GM21786 (cell line): ENCODE data around the gene NCOA1.

Experiments
- ATAC-seq: cut with Tn5 transposase; IDR thresholded peaks from one replicate; pipeline ENCODE4 v1.9.1; 2021; ENCODE audit not compliant: unreplicated experiment

Gene NCOA1

GRCh38 chr2:24680196-24680595 is 189.1 kb downstream of the NCOA1 start:
- ATAC-seq = no peak

DNA sequence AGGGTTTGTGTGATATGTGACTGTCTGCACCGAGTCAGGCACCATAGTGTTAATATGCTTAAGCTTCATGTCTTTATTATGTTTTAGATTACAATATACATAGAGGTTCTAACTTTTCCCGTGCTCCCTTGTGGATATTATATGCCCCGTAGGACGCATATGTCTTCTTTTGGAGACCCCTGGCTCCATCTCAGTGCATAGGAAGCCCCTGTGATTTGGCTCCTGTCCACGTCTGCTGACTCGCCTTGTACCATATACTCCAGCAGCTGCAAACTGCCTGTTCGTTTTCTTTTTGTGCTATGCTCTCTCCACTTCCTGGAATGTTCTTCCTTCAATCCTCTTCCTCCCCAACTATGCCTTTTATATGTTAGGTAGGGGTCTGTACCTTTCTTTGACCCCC is 191.2 kb downstream of the NCOA1 start:
- ATAC-seq = no peak

- no peak for ATAC-seq
These were observed 192.4 kb downstream of the NCOA1 start for GRCh38 chr2:24683408-24683807.

DNA sequence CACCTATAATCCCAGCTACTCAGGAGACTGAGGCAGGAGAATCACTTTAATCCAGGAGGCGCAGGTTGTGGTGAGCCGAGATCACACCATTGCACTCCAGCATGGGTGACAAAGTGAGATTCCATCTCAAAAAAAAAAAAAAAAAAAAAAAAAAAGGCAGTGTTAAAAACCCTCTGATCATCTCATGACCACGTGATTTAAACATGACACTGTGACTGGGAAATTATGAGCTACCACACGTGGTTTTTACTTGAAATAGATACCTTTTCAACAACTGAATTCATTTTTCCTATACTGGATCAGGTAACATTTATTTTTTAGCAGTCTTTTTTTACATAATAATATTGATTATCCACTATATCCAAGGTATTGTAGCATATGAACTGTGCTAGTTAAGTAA is 199.5 kb downstream of the NCOA1 start:
- ATAC-seq = no peak

- no peak for ATAC-seq
These were observed 200.8 kb downstream of the NCOA1 start for GRCh38 chr2:24691806-24692205.

GRCh38 chr2:24697792-24698191 is 206.7 kb downstream of the NCOA1 start:
- ATAC-seq = no peak

GRCh38 chr2:24702800-24703199 is 211.7 kb downstream of the NCOA1 start:
- no peak for ATAC-seq

GRCh38 chr2:24704692-24705091 is 213.6 kb downstream of the NCOA1 start:
- ATAC-seq = no peak

GRCh38 chr2:24707143-24707542 is 216.1 kb downstream of the NCOA1 start:
- ATAC-seq = no peak

DNA sequence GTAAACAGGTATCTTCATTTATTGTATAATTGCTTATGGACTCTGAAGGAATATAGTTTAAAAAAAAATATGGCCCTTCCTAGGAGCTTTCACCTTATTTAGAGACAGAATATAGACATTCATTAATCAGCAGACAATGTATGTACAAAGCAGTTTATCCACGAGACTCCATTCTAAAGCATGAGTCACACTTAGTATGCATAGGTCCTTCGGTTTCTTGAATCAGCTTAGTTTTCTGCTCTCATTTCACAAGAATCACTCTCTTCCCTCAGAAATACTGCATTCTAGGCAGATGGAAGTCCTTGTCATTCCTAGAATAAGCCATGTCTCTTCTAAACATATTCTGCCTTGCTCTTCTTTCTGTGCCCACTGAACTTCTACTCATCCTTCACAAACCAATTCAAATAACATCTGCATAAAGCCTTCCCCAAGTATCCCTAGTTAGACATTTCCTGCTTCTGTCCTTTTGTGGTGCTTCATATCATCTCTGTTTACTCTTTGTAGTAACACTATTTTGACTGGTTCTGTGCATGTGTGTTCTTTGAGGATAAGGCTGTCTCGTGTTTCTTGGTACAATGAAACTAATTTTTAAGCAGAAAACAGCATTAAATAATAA is 217.6 kb downstream of the NCOA1 start:
- no peak for ATAC-seq

DNA sequence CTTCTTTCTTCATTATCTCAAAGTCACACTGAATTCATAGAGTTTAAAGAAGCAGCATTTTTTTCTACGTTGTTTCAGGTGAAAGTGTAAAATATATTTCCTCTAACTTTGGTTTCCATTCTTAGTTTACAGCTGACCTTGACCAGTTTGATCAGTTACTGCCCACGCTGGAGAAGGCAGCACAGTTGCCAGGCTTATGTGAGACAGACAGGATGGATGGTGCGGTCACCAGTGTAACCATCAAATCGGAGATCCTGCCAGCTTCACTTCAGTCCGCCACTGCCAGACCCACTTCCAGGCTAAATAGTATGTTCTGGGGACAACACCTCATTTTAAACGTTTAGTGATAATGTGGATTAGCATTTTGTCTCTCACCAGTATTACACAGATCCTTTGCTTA is 219.8 kb downstream of the NCOA1 start:
- no peak for ATAC-seq

DNA sequence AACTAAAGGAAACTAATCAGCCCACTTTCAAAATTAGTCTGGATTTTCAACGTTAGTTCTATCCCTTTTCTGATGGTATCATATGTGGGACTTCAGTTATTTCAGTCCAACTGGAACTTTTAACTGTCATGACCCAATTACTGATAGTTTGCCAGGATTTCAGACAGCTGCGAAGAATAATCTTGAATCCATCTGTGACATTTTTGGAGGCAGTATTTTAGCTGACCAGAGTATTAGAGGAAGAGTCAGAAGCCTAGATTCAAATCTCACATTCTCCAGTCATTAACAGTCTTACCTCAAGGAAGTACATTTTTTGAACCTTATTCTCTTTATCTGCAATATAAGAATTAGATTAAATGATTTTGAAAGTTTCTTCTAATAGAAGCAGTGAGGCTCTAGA is 220.8 kb downstream of the NCOA1 start:
- no peak for ATAC-seq

DNA sequence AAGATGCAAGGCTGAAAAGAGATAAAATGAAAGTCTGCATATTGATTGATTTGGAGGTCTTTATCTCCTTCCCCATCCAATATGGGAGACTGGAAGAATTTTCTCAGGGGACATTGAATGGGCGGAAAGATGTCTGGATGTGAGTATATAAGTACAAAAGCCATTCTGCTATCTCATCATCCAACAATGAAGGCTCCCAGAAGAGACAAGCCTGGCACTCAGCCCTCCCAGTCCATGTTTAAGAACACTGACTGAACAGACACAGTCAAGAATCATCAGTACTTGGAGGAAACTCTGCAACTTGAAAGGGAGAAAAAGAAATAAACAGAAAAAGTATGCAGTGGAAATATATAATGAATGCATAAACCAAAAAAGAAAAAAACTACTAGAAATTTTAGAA is 221.2 kb downstream of the NCOA1 start:
- no peak for ATAC-seq

- no peak for ATAC-seq
These were observed 226.4 kb downstream of the NCOA1 start for GRCh38 chr2:24717263-24717951.

- ATAC-seq = peak; percentile 88
These were observed 229.3 kb downstream of the NCOA1 start for GRCh38 chr2:24720310-24720709.

DNA sequence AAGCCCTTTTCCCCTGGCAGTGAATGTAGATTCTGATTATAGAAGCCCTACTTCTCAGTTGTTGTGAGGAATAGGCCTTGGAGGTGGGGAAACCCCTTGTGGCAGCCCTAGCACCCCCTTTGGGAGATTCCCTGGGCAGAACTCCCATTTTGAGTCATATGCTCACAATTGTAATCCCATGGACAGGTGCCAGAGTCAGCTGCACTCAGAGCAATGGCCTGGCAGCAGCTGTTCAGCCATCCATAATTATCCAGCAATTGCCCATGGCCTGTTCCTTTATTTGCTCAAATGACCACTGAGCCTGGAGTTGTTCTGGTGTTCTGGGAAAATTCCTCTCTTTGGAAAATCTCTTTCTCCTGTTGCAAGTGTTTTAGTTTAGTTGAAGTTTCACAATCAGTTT is 230.4 kb downstream of the NCOA1 start:
- ATAC-seq = no peak

GRCh38 chr2:24722141-24722790 is 231.2 kb downstream of the NCOA1 start:
- ATAC-seq = no peak

- ATAC-seq = no peak
These were observed 232.1 kb downstream of the NCOA1 start for GRCh38 chr2:24723191-24723590.

GRCh38 chr2:24723665-24724064 is 232.6 kb downstream of the NCOA1 start:
- ATAC-seq = no peak

- no peak for ATAC-seq
These were observed 233.2 kb downstream of the NCOA1 start for GRCh38 chr2:24724111-24724775.

DNA sequence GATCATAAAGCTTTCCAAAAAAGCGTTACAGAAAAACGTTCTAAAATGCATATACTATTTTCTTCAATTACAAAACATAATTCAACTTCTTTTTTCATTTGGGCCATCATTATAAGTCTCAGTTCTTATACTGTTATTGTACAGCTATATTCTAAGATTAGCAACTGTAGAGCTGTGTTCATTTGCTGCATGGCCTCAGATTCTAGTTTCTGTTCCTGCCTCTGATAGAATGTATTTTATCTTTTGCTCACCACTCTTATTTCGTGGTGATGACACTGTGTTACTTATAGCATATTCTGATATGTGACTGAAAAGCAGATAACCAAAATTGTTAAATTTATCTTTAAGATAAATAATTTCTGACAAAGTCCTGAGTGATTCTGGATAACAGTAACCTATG is 234.9 kb downstream of the NCOA1 start:
- ATAC-seq = no peak

DNA sequence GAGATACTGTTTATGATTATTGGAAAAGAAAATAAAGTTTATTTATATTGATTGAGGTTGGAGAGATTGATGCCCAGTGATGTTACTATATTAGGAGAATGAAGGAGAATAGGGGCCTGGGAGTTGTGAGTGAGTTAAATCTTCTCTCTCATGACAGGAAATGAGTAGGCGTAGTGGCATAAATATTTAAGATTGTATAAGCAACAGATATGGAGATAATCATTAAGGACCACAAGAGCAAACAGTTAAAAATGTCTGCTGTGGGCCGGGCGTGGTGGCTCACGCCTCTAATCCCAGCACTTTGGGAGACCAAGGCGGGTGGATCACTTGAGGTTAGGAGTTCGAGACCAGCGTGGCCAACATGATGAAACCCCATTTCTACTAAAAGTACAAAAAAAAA is 239.4 kb downstream of the NCOA1 start:
- ATAC-seq = no peak
